Lower leg skin (tissue), 3 donors: ENCODE results near the gene PIAS3.

Experiments
- POLR2A ChIP-seq, 2 donors: fragments of 450-650 bp; IDR thresholded peaks; one replicate each; pipeline ENCODE4 v1.6.1; 2016 to 2017; ENCODE audit warnings: antibody characterized with exemption in 2 of 2, mild to moderate bottlenecking in 1 of 2, moderate library complexity in 1 of 2
- TF ChIP-seq, protein P1 (sequence below), 3 donors: fragments of 450-650 bp; IDR thresholded peaks; one replicate each; pipeline ENCODE4 v1.5.1; 2016; ENCODE audit warnings: antibody characterized with exemption in 3 of 3, mild to moderate bottlenecking in 3 of 3, moderate library complexity in 2 of 3

GRCh38 chr1:145858238-145858900 lies 512 bp downstream of the PIAS3 start:
- TF ChIP-seq, protein P1, sequence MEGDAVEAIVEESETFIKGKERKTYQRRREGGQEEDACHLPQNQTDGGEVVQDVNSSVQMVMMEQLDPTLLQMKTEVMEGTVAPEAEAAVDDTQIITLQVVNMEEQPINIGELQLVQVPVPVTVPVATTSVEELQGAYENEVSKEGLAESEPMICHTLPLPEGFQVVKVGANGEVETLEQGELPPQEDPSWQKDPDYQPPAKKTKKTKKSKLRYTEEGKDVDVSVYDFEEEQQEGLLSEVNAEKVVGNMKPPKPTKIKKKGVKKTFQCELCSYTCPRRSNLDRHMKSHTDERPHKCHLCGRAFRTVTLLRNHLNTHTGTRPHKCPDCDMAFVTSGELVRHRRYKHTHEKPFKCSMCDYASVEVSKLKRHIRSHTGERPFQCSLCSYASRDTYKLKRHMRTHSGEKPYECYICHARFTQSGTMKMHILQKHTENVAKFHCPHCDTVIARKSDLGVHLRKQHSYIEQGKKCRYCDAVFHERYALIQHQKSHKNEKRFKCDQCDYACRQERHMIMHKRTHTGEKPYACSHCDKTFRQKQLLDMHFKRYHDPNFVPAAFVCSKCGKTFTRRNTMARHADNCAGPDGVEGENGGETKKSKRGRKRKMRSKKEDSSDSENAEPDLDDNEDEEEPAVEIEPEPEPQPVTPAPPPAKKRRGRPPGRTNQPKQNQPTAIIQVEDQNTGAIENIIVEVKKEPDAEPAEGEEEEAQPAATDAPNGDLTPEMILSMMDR (IDR thresholded peaks at IDR 0.05), result no peak
- TF ChIP-seq POLR2A (IDR thresholded peaks at IDR 0.05), result no peak
